ENCODE results near the gene COX6B2.

GRCh38 chr19:55358943-55359908 lies 4.7 kb upstream of the COX6B2 start:
- no peak for TF ChIP-seq CTCF (IDR thresholded peaks at IDR 0.05)
- TF ChIP-seq POLR2A (IDR thresholded peaks at IDR 0.05): no peak

Measured in uterus (tissue), 2 donors.